ENCODE measurements around the gene CUL1.

DNA sequence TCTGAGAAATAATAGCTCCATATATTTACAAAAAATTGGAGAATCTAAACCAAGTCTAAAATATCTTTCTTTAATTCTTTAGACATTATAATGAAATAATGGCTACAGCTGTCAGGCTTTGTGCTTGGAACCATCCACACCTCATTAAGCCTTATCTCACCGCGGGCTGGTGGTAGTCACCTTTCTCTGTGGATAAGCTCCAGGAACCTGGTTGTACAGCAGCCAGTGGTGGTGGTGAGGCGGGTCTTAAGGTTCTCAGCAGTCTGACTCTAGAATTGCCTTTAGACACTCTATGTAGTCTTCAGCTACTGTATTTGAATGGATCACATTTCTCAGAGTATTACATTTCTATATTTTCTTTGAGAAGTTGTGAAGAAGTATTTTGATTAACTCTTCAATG, 34.2 kb downstream of the CUL1 start:
- TF ChIP-seq EP300 (conservative IDR thresholded peaks at IDR 0.05; ENCODE audit: poor library complexity, severe bottlenecking) (no peak), POLR2AphosphoS5 (IDR thresholded peaks at IDR 0.05) (no peak), SMC3 (conservative IDR thresholded peaks at IDR 0.05; ENCODE audit: poor library complexity) (no peak), EZH2 (IDR thresholded peaks at IDR 0.05; ENCODE audit: borderline replicate concordance, insufficient read depth, low read length, poor library complexity, severe bottlenecking) (no peak), TAF1 (IDR thresholded peaks at IDR 0.05; ENCODE audit: low read depth) (no peak), RAD21 (conservative IDR thresholded peaks at IDR 0.05) (no peak)
- TF ChIP-seq, protein P1, sequence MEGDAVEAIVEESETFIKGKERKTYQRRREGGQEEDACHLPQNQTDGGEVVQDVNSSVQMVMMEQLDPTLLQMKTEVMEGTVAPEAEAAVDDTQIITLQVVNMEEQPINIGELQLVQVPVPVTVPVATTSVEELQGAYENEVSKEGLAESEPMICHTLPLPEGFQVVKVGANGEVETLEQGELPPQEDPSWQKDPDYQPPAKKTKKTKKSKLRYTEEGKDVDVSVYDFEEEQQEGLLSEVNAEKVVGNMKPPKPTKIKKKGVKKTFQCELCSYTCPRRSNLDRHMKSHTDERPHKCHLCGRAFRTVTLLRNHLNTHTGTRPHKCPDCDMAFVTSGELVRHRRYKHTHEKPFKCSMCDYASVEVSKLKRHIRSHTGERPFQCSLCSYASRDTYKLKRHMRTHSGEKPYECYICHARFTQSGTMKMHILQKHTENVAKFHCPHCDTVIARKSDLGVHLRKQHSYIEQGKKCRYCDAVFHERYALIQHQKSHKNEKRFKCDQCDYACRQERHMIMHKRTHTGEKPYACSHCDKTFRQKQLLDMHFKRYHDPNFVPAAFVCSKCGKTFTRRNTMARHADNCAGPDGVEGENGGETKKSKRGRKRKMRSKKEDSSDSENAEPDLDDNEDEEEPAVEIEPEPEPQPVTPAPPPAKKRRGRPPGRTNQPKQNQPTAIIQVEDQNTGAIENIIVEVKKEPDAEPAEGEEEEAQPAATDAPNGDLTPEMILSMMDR (IDR thresholded peaks at IDR 0.05; ENCODE audit: poor library complexity, severe bottlenecking), result no peak
